22Rv1 (cell line): ENCODE results near the gene ATXN10.

Experiments
- CTCF ChIP-seq: fragments of 450-650 bp; IDR thresholded peaks from 2 replicates; pipeline ENCODE4 v1.5.1; 2017; ENCODE audit warnings: mild to moderate bottlenecking
- ZFX ChIP-seq: fragments of 450-650 bp; IDR thresholded peaks from 2 replicates; pipeline ENCODE4 v1.6.1; 2017; ENCODE audit warnings: antibody characterized with exemption, borderline replicate concordance

- TF ChIP-seq CTCF (no peak), ZFX (no peak)
These were observed 83.2 kb downstream of the ATXN10 start for GRCh38 chr22:45754822-45755221.
